Measurements from ENCODE around the gene SAMD4B.

The SAMD4B gene, protein sequence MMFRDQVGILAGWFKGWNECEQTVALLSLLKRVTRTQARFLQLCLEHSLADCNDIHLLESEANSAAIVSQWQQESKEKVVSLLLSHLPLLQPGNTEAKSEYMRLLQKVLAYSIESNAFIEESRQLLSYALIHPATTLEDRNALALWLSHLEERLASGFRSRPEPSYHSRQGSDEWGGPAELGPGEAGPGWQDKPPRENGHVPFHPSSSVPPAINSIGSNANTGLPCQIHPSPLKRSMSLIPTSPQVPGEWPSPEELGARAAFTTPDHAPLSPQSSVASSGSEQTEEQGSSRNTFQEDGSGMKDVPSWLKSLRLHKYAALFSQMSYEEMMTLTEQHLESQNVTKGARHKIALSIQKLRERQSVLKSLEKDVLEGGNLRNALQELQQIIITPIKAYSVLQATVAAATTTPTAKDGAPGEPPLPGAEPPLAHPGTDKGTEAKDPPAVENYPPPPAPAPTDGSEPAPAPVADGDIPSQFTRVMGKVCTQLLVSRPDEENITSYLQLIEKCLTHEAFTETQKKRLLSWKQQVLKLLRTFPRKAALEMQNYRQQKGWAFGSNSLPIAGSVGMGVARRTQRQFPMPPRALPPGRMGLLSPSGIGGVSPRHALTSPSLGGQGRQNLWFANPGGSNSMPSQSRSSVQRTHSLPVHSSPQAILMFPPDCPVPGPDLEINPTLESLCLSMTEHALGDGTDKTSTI

DNA sequence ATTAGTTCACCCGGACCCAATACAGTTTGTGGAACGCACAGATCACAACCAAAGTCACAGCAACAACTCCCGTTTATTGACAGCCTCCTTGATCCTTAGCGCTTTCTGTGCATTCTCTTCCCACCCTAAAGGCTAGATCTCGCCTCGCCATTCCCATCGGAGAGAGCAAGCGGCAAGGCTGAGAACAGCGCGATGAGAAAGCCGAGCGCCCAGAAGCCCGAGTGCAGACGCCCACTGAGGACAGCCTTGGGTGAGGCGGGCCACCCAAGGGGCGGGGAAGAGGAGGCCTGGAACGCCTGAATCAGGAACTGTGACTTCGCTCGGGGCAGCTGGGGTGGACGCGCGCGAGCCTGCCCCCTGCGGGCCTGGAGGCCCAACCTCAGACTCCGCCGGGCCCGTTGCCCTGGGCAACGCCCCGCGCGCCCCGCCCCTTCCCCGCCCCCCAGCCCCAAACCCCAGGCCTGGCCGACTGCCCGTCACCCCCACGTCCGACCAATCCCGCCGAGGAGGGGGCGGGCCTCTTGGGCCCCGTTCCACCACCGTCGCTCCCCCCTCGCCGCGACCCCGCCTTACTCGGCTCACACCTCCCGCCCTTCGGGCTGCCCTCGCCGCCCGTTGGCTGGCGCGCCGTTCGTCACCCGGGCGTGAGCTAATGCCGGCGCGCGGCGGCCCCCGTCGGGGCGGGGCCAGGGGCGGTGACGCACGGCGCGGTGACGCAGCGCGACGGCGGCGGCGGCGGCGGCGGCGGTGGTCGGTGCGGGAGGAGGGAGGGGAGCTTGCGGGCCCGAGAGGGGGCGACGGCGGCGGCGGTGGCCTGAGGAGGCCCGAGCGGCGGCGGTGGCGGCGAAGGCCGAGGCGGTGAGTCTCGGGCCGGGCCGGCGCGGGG is at the start of gene SAMD4B:
Gene SAMD4B (plus strand): TSS at position 703 of the 886 bp plus-strand sequence. CDS start 14,473 bp downstream, outside the sequence.
- peak; percentile 95 for DNase-seq
- in situ Hi-C loops (cut with HindIII; ENCODE audit: low pct_ligation_motif_present, low pct_unique_long_range_greater_than_20kb, low sequenced_read_pairs) = no loop called here

DNA sequence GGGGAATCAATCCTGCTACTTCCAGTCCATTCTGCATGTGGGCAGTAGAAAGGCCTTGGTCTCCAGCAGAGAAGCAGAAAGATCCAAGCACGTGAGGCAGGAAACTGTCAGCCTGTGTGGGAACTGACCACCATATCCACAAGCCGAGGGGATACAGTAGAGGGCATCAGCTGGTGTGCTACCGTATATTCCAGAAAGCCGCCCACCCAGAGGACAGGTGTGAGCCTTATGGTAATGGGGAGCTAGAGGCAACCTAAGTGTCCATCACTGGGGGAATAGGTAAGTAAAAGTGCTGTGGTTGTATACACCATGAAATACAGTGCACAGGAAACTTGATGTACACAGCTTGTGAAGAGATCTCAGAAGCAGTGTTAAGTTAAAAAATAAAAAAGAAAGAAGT is 48.8 kb upstream of the SAMD4B start:
- DNase-seq = no peak
- in situ Hi-C loops (cut with HindIII; ENCODE audit: low pct_ligation_motif_present, low pct_unique_long_range_greater_than_20kb, low sequenced_read_pairs) = no loop called here

DNA sequence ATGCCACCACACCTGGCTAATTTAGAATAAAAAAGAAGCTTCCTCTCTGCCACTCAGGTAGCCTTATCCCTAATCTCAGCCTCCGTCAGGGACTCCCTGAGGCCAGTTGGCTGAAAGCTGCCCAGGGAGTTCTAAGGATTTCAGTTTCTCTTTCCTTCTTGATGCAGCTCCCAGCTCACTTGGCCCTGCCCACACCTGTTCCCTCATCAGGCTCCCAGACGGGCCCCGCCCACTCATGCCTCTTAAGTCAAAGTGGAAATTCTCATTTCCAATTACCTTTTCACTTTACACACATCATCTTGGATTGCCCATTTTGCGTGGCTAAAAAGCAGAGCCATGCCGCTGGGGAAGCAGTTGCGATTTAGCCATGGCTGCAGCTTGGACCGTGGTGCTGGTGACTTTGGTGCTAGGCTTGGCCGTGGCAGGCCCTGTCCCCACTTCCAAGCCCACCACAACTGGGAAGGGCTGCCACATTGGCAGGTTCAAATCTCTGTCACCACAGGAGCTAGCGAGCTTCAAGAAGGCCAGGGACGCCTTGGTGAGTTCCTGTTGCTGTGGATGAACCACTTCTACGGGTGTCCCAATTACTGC is 46.1 kb upstream of the SAMD4B start, which contains the start of gene IFNL1:
Gene IFNL1 (plus strand): TSS at position 353 of the 591 bp plus-strand sequence. CDS start 15 bp downstream, at position 368.
- no peak for DNase-seq
- in situ Hi-C loops (cut with HindIII; ENCODE audit: low pct_ligation_motif_present, low pct_unique_long_range_greater_than_20kb, low sequenced_read_pairs) = no loop called here

DNA sequence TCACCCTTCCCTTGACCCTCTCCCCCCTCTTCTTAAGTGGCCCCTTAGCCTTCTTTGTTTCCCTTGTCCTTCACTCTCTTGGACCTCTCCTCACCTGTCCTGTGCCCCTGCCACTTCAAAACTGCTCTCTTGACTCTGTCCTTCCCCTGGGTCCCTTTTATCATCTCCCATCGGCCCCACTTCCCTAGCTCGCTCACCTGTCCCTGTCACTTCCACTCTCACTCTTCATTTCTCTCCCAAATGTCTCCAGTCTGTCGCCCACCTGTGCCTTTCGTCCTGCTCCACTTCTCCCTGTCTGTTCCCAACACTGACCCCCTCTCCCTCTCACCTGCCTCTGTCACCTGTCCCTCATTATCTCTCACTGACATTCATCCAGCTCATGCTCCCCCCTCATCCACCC is 45.3 kb upstream of the SAMD4B start:
- no peak for DNase-seq
- in situ Hi-C loops (cut with HindIII; ENCODE audit: low pct_ligation_motif_present, low pct_unique_long_range_greater_than_20kb, low sequenced_read_pairs) = no loop called here

DNA sequence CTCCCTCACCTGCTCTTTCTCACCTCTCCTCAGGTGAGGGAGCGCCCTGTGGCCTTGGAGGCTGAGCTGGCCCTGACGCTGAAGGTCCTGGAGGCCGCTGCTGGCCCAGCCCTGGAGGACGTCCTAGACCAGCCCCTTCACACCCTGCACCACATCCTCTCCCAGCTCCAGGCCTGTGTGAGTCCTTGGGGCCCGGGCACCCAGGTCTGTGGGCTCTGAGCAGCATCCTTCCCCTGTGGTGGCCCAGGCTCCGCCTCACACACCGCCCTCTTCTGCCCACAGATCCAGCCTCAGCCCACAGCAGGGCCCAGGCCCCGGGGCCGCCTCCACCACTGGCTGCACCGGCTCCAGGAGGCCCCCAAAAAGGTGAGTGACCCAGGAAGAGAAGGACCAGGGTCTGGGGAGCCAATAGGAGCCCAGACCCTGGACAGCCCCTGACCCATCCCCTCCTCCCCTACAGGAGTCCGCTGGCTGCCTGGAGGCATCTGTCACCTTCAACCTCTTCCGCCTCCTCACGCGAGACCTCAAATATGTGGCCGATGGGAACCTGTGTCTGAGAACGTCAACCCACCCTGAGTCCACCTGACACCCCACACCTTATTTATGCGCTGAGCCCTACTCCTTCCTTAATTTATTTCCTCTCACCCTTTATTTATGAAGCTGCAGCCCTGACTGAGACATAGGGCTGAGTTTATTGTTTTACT is 44.1 kb upstream of the SAMD4B start:
- DNase-seq = no peak
- in situ Hi-C loops (cut with HindIII; ENCODE audit: low pct_ligation_motif_present, low pct_unique_long_range_greater_than_20kb, low sequenced_read_pairs) = no loop called here

DNA sequence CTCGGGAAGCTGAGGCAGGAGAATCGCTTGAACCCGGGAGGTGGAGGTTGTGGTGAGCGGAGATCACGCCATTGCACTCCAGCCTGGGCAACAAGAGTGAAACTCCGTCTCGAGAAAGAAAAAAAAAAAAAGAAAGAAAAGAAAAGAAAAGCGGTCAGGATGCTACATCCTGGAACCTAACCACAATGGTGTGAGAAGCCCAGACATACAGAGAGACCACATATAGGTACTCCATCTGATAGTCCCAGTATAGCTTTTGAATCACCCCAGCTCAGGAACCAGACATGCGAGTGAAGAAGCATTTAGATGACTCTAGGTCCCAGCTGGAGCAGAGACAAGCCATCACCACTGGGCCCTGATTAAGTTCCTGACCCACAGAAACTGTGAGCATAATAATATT is 42.8 kb upstream of the SAMD4B start:
- DNase-seq = no peak
- in situ Hi-C loops (cut with HindIII; ENCODE audit: low pct_ligation_motif_present, low pct_unique_long_range_greater_than_20kb, low sequenced_read_pairs) = no loop called here

DNA sequence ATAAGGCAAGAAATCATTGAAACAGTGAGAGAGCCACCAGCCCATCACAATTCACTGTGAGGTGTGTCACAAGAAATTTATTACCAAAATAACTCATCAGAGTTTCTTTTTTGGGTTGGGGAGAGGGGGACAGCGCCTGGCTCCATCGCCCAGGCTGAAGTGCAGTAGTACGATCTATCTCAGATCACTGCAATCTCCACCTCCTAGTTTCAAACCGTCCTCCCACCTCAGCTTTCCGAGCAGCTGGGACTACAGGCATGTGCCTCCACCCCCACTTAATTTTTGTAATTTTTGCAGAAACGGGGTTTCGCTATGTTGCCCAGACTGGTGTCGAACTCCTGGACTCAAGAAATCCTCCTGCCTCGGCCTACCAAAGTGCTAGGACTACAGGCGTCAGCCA is 42.4 kb upstream of the SAMD4B start:
- no peak for DNase-seq
- in situ Hi-C loops (cut with HindIII; ENCODE audit: low pct_ligation_motif_present, low pct_unique_long_range_greater_than_20kb, low sequenced_read_pairs) = no loop called here

DNA sequence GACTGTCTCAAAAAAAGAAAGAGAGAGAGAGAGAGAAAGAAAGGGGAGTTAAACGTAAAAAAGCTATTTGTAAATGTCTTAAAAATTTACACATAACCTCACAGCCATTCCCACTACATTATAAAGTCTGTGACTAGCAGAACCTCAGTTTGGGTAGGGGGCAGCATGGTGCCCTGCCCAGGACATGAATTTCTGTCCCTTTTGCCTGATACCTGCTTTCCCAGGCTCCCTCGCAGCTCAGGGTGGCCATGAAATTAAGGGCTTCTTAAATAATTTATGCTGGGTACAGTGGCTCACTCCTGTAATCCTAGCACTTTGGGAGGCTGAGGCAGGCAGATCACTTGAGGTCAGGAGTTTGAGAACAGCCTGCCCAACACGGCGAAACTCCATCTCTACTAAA is 41.2 kb upstream of the SAMD4B start:
- in situ Hi-C loops (cut with HindIII; ENCODE audit: low pct_ligation_motif_present, low pct_unique_long_range_greater_than_20kb, low sequenced_read_pairs) = no loop called here
- DNase-seq = no peak

DNA sequence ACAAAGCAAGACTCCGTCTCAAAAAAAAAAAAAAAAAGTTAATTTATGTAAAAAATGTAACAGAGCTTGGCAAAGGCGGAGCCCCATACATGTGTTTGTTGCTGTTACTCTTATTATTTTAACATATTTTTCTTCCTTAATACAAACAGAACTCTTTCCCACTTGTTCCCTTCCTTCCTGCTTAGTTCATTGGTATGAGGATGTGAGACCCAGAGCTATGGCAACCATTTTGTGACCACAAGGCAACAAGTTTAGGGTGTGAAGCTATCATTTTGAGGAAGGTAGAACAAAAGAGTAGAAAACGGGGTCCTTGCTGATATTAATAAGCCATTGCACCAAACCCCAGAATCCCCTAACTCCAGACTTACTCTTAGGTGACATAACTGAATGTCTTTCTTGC is 40.7 kb upstream of the SAMD4B start:
- in situ Hi-C loops (cut with HindIII; ENCODE audit: low pct_ligation_motif_present, low pct_unique_long_range_greater_than_20kb, low sequenced_read_pairs) = no loop called here
- DNase-seq = no peak

DNA sequence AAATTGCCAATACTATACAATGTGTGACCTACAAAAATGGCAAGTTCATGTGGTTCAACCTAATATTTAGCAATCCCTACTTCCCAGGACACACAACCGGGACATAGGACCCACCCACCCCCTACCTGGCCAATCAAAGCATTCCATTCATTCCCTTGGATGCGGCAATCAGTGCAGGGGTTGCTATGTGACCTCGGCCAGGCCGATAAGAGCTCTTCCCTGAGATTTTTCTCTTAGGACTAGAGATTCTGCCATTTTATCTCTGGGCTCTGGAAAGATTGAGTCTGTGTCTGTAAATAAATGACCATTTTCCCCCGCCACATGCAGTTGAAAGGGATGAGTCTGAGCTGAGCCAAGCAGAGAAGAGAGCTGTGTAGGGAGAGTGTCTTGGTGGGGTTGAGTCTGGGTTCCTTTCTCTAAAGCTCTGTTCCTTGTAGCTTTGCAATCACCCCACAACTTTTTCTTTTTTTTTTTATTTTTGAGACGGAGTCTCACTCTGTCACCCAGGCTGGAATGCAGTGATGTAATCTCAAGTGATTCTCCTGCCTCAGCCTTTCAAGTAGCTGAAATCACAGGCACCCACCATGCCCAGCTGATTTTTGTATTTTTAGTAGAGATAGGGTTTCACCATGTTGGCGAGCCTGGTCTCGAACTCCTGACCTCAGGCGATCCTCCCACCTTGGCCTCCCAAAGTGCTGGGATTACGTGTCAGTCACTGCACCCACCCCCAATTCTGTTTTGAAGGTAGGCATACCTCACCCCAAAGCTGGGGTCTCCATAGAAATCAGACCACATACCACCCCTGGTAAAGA is 38.6 kb upstream of the SAMD4B start:
- in situ Hi-C loops (cut with HindIII; ENCODE audit: low pct_ligation_motif_present, low pct_unique_long_range_greater_than_20kb, low sequenced_read_pairs) = no loop called here
- no peak for DNase-seq

DNA sequence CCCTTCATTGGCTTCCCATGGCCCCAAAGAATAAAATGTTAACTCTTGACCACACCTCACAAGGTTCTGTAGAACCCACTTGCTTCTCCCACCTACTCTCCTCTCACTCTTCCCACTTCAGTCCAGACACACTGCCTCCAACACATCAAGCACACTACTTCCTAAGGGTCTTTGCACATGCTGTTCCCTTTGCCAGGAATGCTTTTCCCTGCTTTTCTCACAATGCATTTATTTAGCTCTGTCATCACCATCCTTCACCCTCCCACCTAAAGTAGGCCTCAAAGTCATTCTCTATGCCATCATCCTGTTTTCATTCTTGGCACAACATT is 38.1 kb upstream of the SAMD4B start:
- DNase-seq = no peak
- in situ Hi-C loops (cut with HindIII; ENCODE audit: low pct_ligation_motif_present, low pct_unique_long_range_greater_than_20kb, low sequenced_read_pairs) = no loop called here

DNA sequence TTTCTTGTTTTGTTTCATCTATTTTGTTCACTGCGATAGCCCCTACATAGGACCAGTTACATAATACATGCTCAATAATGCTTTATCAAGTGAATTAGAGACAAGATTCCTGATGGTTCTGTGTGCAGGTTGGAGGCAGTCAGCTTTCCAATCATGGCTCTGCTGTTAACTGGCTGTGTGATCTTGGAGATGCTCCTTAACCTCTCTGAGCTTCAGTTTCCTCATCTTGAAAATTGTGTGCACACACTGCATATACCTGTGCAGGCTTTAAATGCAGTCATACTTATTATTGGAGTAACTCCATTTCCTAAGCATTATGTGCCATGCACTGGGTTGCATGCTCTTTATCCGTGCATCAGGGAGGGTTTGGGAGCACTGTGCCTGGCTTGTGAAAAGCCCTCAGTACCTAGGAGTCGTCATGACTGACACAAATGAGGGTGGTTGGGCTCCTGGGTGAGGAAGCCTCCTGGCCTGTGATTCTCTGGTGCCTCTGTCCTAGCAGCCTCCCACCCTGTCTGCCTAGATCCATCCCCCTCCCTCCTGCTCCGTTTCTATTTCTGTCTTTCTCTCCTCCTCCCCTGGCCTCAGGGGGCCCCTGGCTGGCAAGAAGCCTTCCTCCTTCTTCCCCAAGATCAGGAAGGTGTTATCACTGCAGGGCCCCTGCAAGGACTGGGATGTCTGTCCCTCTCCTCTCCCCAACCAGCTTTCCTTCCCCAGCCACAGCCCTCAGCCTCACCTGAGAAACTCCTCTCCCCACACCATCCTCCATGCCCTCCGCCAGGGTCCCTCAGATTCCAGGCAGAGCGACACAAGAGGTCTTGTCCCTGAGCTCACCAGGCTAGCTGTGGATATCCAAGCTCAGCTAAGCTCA is 37.3 kb upstream of the SAMD4B start:
- no peak for DNase-seq
- in situ Hi-C loops (cut with HindIII; ENCODE audit: low pct_ligation_motif_present, low pct_unique_long_range_greater_than_20kb, low sequenced_read_pairs) = no loop called here

DNA sequence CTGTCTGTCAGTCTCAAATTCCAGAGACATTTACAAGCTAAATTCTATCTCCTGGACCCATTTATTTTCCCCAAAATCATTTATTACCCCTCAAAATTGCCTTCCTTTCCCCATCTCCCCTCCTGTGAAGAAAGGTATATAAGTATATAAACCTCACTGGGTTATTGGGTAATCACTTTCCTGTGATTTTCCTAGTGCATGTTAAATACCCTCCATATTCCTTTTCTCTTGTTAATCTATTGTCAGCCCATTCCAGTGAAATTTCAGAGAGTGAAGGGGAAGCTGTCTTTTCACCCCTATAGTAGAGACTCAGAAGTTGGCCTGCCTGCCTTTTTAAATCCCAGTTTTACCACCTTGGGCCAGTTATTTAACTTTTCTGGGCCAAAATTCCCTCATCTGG is 36.1 kb upstream of the SAMD4B start:
- DNase-seq = no peak
- in situ Hi-C loops (cut with HindIII; ENCODE audit: low pct_ligation_motif_present, low pct_unique_long_range_greater_than_20kb, low sequenced_read_pairs) = no loop called here

DNA sequence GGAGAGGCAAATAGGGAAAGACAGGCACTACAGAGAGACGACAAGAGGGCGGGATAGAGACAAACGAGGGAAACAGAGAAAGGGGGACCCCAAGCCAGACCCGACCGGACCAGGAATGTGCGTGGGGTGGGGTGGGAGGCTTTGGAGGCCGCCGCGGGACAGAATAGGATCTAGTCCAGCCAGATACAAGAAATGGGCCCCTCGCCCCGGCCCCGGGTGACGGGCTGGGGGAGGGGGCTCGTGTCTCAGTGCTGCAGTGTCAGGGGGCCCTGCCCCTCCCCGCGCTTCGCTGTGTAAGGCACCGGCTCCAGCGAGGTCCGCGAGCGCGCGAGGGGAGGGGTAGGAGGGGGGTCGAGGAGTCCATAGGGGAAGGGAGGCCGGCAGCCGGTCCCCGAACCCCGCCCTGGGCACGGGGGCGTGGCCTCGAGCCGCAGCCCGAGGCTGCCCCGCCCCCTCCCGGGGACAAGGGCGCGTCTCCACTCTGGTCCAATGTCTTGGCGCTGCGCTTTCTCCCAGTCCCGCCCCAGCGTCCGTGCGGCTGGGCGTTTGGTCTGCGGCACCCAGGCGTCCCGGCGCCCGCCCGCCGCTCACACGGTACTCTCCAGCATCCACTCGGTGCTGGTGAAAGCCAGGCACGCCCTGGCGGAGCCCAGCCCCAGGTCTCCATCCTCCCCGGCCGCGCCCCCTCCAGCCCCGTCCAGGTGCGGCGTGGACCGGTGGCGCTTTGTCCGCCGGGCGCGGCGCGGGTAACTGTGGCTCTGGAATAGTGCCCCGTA is 35.0 kb upstream of the SAMD4B start:
- in situ Hi-C loops (cut with HindIII; ENCODE audit: low pct_ligation_motif_present, low pct_unique_long_range_greater_than_20kb, low sequenced_read_pairs) = no loop called here
- DNase-seq = peak; percentile 31

DNA sequence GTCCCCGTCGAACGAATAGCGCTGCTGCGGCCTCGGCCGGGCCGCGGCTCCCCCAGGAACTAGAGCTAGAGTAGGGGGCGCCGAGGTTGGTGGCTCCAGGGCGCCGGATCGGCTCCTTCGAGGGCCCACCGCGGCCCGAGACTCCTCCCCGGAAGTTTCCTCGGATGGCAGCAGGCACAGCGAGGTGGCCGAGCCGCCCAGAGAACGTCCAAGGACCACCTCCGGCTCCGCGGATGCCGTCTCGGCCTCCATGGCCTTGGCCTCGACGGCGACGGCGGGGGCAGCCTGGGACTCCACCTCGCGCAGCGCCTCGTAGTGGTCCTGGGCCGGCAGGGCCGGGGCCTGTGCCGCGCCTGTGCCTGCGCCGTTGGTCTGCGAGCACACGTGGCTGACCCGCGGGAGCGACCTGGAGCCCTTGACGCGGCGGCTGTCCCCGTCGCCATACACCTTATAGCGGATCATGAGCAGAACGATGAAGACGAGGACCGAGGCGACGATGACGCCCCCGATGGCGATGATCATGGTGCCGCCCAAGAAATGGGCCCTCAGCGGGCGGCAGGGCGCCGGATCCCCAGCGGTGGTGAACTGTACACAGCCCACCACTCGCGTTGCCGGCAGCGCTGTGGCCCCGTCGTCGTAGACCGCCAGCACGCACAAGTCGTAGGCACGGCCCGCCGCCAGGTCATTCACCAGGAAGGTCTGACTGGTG is 34.2 kb upstream of the SAMD4B start:
- in situ Hi-C loops (cut with HindIII; ENCODE audit: low pct_ligation_motif_present, low pct_unique_long_range_greater_than_20kb, low sequenced_read_pairs) = no loop called here
- no peak for DNase-seq

All from ACHN (cell line).